Mesothelial cell of epicardium (in vitro differentiated cells): ENCODE results near the gene IDH3G. TPM values are rescaled to one million over a fixed set of nuclear protein-coding genes. Genes with fewer than 3 reads are reported as not detected.
A peak's percentile ranks its signal among the peaks of the same experiment; 100 is the strongest.

Source experiments
- DNase-seq, 2 experiments: peaks; one replicate each; pipeline ENCODE4 v3.0.0; 2021; ENCODE audit warnings: low spot score in 2 of 2; ENCODE audit not compliant: unreplicated experiment in 2 of 2
- H3K27ac Mint-ChIP-seq: 2 replicates; pipeline ENCODE4 v1.8.0; 2021; ENCODE audit warnings: mixed read lengths
- H3K27me3 Mint-ChIP-seq: 2 replicates; pipeline ENCODE4 v1.8.0; 2021; ENCODE audit warnings: low read depth, mixed read lengths
- H3K36me3 Mint-ChIP-seq: 2 replicates; pipeline ENCODE4 v1.8.0; 2021; ENCODE audit warnings: mixed read lengths
- H3K4me1 Mint-ChIP-seq: 2 replicates; pipeline ENCODE4 v1.8.0; 2021; ENCODE audit warnings: mixed read lengths
- H3K4me3 Mint-ChIP-seq: 2 replicates; pipeline ENCODE4 v1.8.0; 2021; ENCODE audit warnings: mild to moderate bottlenecking, moderate library complexity, mixed read lengths
- H3K9me3 Mint-ChIP-seq: 2 replicates; pipeline ENCODE4 v1.8.0; 2021; ENCODE audit warnings: mixed read lengths
- CTCF ChIP-seq: fragments of 200-600 bp; sonication (generic); IDR thresholded peaks from one replicate; pipeline ENCODE4 v1.5.0; 2021; ENCODE audit warnings: antibody characterized with exemption; ENCODE audit not compliant: unreplicated experiment
- total RNA-seq: library from RNA; stranded (reverse); gene quantifications from 3 replicates; pipeline ENCODE4 v1.2.1, GENCODE V29; 2021

Gene IDH3G
- total RNA-seq, 1 donor from 2014 or later, result 53.5 TPM

- H3K27ac Mint-ChIP-seq, result no peak overlapping the region
Observed at GRCh38 chrX:153772316-153773217, 21.6 kb downstream of the IDH3G start.

GRCh38 chrX:153771415-153772315 lies 22.5 kb downstream of the IDH3G start:
- no peaks in the 10 kb centered on the region for H3K4me1 Mint-ChIP-seq
- H3K27me3 Mint-ChIP-seq, result no peaks in the 10 kb centered on the region
- DNase-seq, result peak in 1 of 2 experiments; percentile 12
- no peaks in the 10 kb centered on the region for H3K9me3 Mint-ChIP-seq
- no peak for TF ChIP-seq CTCF
- no peak overlapping the region for H3K27ac Mint-ChIP-seq
- no peak overlapping the region for H3K4me3 Mint-ChIP-seq
- H3K36me3 Mint-ChIP-seq, result no peaks in the 10 kb centered on the region

More at GRCh38 chrX:153772316-153773217, 21.6 kb downstream of the IDH3G start:
- H3K27me3 Mint-ChIP-seq, result no peaks in the 10 kb centered on the region
- no peak for TF ChIP-seq CTCF
- H3K4me3 Mint-ChIP-seq, result no peak overlapping the region
- H3K4me1 Mint-ChIP-seq, result no peaks in the 10 kb centered on the region
- no peaks in the 10 kb centered on the region for H3K9me3 Mint-ChIP-seq
- DNase-seq, result no peak
- H3K36me3 Mint-ChIP-seq, result no peaks in the 10 kb centered on the region

GRCh38 chrX:153770601-153771414 lies 23.4 kb downstream of the IDH3G start:
- H3K27ac Mint-ChIP-seq, result no peak overlapping the region
- no peak for TF ChIP-seq CTCF
- no peaks in the 10 kb centered on the region for H3K9me3 Mint-ChIP-seq
- no peak overlapping the region for H3K4me3 Mint-ChIP-seq
- H3K27me3 Mint-ChIP-seq, result no peaks in the 10 kb centered on the region
- H3K4me1 Mint-ChIP-seq, result peaks cover 7% of the 10 kb centered on the region
- DNase-seq, result no peak
- no peaks in the 10 kb centered on the region for H3K36me3 Mint-ChIP-seq

- no peak for DNase-seq
- peaks cover 7% of the 10 kb centered on the region for H3K4me1 Mint-ChIP-seq
- H3K27me3 Mint-ChIP-seq, result no peaks in the 10 kb centered on the region
- H3K9me3 Mint-ChIP-seq, result no peaks in the 10 kb centered on the region
- H3K36me3 Mint-ChIP-seq, result no peaks in the 10 kb centered on the region
- no peak overlapping the region for H3K4me3 Mint-ChIP-seq
- H3K27ac Mint-ChIP-seq, result no peak overlapping the region
- no peak for TF ChIP-seq CTCF
Observed at GRCh38 chrX:153769865-153770600, 24.1 kb downstream of the IDH3G start.
